ENCODE results near the gene FBXO10.
A peak's percentile ranks its signal among the peaks of the same experiment; 100 is the strongest.

FBXO10 gene

DNA sequence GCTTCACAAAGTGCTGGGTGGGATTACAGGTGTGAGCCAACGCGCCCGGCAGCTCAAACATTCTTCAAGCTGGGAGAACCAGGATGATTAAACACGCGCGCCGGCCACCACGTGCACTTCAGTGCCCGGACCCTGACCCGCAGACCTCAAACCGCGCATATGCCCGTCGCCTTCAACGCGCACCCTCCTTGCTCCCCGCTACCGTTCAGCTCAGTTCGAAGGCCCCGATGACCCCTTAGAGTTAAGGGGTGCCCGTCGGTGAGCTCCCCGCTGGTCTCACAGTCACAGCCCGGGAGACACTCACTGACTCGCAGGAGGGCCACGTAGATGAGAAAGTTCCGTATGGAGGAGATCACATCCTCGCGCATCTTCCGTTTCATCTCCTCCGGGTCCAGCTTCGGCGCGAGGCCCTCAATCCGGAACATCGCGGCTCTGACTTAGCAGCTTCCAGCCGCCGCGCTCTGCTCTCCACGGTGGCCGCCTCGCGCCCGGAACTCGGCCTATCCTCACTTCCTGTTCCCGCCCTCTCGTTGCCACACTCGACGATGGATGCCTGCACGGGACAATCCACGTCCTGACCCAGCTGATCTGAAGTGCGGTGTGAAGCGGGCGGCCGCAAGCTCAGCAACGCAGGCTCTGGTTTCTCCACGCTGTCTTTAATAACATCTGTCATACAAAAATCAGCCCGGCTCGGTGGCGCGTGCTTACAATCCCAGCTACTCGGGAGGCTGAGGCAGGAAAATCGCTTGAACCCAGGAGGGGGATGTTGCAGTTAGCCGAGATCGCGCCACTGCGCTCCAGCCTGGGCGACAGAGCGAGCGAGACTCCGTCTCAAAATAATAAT is 16.1 kb upstream of the FBXO10 start, which contains the start of gene TOMM5:
TSS of gene TOMM5 (minus strand) at position 490 of the 844 bp plus-strand sequence. CDS start at position 425, 65 bp downstream.
- peak; percentile 92 for DNase-seq (ENCODE audit: low read depth)

DNA sequence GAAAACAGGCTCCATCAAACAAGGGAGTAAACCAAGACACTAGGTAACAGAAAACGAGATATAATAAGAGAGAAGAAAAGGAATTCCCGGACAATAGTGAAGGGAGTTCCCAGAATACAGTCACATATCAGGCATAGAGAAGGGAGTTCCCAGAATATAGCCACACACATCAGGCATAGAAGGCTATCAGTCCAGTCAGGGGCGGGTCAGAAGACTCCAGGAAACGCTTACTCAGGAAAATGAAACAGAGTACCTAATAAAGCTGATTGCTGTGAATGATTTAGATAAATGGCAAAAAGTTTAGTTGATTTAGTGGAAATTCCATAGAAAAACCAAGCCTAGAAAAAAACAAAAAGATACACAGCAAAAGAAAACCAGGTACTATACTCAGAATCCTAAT is 11.3 kb upstream of the FBXO10 start:
- DNase-seq (ENCODE audit: low read depth) = no peak

DNA sequence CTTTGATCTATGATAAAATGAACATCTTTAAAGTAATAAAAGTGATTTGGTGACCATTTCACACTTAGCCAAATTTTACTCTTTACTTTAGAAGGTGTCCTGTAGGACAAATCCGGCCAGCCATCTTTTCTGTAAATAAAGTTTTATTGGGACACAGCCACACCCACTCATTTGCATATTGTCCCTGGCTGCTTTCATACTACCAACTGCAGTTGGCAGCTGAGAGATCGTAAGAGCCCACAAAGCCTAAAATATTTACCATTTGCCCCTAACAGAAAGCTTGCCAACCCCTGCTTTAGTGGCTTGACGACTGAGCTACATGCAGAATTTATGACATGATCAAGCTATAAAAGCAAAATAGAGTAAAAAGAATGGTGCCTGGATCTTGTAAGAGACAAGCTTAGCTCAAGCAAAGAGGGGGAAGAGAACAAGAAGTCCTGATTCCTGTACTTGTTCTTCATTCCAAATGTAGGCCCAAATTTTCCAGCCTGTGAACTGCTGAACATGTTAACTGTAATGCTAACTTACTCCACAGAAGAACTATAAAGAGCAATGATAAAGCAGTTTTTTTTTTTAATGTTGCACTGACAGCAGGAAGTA is 7.4 kb upstream of the FBXO10 start:
- no peak for DNase-seq (ENCODE audit: low read depth)

DNA sequence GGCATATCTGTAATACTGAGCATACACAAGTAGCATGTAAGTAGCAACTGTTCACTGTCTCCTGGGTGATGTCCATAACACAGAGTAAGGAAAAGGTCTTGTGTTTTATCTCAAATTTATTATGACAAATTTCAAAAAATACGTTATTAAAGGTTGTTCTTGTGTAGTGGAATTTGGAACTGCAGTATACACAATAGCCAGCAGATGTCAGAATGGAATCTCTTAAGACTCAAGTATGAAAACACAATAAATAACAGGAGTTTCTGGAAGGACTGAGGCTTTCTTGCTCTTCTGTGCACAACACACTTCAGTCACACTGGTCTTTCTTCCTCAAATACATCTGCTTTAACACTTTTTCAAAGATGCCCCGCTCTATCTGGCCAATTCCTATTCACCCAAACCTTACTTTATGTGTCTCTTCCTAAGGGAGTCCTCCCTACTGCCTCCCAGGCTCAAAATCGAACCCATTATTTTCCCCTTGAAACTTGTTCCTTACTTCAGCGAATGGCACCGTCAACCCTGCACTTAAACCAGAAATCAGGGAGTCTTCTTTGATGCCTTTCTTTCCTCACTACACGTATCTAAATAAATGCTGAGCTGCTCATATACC is 6.5 kb upstream of the FBXO10 start:
- peak; percentile 70 for DNase-seq (ENCODE audit: low read depth)

DNA sequence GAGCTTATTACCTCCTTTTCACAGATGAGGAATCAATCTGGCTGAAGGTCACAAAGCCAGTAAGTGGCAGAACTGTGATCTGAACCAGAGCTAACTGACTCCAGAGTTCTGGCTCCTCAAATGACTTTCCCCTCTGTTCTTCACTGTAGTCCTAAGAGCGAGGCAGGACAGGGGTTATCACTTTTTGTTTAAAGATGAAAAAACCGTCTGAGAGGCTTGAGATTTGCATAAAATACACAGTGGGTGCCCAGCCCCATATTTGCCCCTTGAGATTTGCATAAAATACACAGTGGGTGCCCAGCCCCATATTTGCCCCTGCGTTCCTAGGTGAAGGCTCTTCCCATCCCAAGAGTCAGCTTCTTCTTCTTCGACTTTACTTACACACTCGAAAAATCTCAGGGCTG is 667 bp downstream of the FBXO10 start:
- DNase-seq (ENCODE audit: low read depth) = no peak

DNA sequence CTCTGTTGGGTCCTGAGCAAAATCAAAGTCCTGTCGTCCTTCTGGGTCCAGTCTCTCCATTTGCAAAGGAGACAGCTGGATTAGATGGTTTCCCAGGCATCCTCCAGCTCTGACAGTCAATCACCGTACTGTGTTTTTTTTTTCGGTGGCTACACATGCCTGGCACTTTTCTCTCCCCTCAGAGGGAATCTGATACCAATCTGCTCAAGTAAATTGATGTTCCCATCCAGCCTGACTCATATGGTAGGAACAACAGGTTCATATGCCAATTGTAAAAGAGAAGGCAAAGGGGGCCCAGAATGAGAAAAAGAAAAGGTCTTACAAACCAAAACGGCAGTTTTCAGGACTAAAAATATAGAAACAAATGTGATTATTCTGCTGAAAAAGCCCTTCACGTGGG is 1.2 kb downstream of the FBXO10 start:
- DNase-seq (ENCODE audit: low read depth) = peak; percentile 65

DNA sequence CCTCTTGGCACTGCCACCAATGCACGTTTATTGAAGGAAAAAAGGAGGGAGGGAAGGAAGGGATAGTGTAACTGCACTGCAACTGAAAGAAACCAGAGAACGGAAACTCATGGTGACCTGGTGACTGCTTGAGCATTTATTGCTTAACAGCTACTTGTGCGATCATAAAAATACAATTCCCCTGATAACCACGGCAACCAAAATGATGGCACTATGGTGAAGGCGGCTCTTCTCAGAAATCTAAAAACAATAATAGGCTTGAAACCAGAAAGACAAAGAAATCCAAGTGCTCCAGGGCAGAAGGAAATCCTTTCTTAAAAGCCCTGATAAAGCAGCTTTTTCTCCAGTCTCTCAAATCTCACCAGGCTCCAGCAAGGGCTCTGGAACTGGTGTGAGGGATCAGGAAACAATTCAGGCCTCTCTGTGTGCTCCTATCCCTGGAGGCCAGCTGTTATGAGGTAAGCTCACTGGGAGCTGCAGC is 1.9 kb downstream of the FBXO10 start:
- peak; percentile 64 for DNase-seq (ENCODE audit: low read depth)

DNA sequence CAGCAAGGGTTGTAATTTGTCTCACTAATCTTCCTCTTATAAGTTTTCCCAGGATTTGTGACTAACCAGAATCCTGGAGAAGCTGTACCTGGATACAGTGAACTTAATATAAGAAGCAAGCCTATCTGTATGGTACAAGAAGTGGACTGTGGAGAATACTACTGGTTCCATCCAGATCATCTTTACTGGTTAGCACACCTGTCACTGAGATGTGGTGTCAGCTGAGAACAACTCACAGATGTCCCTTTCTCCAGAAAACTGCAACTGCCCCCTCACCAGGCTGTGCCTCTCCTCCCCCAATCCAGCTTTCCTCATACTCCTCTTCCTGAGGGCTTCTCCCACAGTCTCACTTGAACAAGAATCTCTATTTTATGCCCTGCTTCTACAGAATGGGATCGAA is 4.9 kb downstream of the FBXO10 start:
- no peak for DNase-seq (ENCODE audit: low read depth)

DNA sequence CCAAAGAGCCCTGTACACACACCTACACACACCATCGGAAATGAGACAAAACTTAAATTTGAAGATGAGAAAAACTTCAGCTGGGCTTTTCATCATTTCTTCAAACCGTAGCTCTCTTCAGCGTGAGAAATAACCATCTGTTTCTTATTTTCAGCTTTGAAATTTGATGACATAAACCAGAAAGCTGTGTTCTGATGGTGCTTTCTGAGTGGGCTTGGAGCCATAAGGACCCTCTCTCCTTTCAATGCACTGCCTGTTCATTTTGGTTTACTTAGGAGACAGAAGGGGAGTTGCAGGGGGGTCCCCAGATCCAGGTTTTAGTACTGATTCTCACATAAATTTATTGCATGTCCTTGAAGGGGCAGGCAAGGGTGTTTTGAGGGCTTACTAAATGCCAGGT is 9.5 kb downstream of the FBXO10 start:
- DNase-seq (ENCODE audit: low read depth) = no peak

DNA sequence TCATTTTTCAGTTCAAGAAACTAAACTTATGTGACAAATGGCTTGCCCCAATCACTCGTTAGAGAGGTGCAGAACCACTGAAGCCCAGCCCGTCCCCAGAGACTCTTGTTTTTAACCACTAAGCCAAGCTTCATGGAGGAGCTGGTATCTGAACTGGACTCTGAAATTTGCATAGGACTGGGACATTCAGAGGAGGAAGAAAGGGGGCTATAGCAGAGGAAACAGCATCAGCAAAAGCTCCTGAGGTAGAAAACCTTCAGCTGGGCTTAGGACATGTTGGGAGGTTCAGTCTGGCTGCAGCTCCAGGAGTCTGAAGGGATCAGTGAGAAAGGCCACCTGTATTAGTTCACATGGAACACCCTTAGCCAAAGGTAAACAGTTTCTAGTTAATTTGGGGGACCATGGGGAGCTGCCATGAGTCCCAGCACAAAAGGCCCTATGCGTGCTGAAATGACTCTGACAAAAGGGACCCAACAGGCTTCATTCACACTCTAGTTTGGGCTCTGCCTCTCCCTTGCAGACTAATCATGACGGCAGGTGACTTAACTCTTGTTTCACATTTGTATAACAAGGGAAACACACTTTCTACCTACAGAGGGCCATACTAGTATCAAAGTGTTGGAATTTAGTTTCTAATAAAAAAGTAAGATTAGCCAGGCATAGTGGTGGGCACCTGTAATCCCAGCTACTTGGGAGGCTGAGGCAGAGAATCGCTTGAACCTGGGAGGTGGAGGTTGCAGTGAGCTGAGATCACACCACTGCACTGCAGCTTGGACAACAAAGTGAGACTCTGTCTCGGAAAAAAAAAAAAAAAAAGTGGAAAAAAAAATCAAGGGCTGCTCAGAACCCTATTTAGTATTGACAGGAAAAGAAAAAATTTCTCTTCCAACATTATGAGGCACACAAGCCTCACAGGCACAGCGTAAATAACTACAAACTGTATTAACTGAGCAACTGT is 10.2 kb downstream of the FBXO10 start:
- no peak for DNase-seq (ENCODE audit: low read depth)

DNA sequence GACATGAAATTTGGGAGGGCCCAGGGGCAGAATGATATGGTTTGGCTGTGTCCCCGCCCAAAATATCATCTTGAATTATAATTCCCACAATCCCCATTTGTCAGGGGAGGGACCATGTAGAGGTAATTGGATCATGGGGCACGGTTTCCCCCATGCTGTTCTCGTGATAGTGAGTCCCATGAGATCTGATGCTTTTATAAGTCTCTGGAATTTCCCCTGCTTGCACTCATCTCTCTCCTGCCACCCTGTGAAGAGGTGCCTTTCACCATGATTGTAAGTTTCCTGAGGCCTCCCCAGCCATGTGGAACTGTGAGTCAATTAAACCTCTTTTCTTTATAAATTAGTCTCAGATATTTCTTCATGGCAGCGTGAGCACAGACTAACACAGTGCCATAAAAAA is 11.3 kb downstream of the FBXO10 start:
- DNase-seq (ENCODE audit: low read depth) = no peak

DNA sequence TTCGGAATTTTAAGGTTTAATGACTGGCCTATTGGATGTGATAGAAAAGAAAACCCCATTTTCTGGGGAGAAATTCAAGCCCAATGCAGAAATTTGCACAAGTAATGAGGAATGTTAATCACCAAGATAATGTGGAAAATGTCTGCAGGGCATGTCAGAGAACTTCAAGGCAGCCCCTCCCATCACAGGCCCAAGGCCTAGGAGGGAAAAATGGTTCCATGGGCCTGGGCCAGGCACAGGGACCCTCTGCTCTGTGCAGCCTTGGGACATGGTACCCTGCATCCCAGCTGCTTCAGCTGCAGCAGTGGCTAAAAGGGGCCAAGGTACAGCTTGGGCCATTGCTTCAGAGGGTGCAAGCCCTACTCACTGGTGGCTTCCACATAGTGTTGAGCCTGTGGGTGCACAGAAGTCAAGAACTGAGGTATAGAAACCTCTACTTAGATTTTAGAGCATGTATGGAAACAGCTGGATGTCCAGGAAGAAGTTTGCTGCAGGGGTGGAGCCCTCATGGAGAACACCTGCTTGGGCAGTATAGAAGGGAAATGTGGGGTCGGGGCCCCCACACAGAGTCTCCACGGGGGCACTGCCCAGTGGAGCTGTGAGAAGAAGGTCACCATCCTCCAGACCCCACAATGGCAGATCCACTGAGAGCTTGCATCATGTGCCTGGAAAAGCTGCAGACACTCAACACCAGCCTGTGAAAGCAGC is 12.2 kb downstream of the FBXO10 start:
- DNase-seq (ENCODE audit: low read depth) = no peak

DNA sequence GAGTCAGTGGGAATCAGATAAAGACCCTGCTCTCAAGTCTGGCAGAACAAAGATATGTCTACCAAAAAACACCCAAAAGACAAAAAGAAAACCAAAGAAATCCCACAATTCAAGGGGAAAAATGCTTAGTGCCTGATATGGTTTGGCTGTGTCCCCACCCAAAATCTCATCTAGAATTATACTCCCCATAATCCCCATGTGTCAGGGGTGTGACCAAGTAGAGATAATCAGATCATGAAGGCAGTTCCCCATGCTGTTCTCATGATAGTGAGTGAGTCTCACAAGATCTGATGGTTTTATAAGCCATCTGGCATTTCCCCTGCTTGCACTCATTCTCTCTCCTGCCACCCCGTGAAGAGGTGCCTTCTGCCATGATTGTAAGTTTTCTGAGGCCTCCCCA is 13.4 kb downstream of the FBXO10 start:
- DNase-seq (ENCODE audit: low read depth) = no peak

DNA sequence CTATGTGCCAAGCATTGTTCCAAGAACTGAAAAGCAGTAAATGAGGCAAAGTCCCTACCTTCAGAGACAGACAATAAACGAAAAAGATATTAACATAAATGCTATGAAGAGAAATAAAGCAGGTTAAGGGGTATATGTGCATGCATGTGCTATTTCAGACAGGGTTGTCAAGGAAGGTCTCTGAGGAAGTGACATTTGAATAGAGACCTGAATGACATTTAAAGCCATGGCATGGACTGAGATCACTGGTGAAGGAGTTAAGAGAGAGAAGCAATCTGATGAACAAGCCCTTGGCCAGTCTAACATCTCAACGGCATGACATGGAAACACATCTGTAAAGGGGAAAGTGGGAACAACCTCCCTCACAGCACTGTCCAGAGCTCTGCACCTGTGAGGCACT is 14.5 kb downstream of the FBXO10 start:
- no peak for DNase-seq (ENCODE audit: low read depth)

DNA sequence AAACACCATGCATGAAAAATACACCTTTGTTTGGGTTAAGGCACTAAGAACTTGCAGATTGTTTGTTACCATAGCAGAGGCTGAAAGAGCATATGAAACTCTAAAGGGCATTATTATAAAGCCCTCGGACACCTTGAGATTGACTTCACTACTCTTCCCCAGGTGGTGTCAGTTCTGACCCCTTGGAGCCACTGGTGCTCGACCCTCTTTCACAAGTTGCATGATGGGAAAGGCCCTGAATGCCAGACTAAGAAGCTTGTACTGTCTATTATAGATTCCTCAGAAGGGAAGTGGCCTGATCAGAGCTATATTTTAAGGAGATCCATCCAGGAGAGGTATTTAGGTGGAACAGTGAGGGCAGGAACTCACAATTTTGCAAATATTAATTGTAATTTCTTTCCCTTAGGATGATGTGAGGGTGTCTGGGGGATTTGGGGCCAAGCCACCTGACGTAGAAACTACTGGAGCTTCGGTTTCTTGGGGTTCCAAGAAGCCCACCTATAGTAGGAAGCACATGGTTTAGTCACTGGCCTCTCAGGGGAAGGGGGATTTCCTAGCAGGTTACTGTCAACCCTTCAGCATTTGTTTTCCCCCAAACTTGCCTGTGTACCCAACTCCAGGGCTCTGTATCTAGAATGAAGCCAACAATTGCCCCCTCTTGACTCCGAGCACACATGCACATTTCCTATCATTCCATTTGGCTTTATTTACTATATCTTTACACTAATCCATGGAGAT is 16.2 kb downstream of the FBXO10 start:
- DNase-seq (ENCODE audit: low read depth) = no peak

DNA sequence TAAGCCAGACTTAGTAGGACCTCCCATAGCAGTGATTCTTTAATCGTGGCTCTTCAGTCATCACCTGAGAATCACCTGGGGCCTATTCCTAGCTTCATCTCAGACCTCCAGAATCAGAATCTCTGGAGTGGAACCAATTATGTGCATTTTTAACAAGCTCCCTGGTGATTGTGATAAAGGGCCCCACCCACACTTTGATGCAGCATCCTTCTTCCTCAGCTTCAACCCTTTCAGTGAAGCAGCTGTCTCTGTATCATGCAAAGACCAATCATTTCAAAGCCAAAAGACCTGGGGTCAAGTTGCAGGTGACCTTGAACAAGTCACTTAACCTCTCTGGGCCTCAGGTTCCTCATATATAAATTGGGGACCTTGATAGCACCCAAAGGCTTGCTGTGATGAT is 17.1 kb downstream of the FBXO10 start:
- DNase-seq (ENCODE audit: low read depth) = no peak

DNA sequence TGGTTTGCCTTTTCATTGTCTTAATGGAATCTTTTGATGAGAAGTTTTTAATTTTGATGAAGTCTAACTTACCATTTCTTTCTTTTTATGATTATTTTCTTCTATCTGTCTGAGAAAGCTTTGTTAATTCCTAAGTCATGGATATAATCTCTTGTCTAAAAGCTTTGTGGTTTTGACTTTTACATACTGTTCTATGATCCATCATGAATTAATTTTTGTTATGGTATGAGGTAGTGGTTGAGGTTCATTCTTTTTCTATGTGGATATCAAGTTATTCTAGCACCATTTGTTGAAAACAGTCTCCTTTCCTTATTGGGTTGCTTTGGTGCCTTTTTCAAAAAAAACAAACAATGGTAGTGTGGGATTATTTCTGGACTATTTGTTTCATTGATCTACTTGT is 20.4 kb downstream of the FBXO10 start:
- DNase-seq (ENCODE audit: low read depth) = peak; percentile 41

DNA sequence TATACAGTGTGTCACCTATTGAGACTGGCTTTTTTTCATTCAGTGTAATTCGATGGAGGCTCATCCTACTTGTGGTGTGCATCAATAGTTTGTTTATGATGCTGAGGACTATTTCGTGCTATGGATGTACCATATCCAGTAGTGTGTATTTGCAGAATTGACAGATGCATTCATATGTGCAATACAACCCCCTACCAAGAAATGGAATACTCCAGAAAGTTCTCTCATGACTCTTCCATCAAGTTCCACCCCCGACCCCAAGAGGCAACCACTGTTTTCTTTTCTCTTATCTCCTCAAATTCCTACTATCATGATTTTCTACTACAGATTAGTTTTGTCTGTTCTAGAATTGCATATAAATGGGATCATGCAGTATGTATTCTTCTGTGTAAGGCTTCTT is 21.9 kb downstream of the FBXO10 start:
- no peak for DNase-seq (ENCODE audit: low read depth)

DNA sequence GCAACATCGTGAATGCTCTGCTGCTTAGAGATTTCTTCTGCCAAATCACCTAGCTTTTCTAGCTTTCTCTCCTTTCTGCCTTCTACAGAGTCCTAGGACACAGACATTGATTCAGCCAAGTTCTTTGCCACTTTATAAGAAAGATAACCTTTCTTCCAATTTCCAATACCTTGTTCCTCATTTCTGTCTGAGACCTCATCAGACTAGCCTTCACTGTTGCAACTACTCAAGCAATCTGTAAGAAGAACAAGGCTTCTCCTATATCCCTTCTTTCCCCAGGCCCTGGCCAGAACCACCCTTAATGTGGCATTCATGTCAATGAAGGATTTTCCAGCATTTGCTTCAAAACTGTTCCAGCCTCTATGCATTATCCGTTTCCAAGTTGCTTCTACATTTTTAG is 24.3 kb downstream of the FBXO10 start:
- no peak for DNase-seq (ENCODE audit: low read depth)

DNA sequence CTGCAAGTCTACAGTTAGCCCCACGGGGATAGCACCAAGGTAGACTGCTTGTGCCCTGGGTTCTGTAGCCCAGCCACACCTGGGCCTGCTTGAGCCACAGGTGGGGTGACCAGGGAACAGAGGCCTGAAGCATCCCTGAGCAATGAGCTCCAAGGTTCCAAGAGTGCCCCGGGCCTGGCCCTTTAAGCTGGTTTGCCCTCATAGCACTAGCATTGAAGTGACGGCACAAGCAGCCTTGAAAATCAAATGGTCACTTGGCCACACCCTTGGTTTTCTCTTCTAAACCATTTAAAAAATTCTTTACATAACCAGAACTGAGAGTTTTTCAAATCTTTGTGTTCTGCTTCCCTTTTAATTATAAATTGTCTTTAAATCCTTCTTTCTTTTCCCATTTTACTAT is 24.7 kb downstream of the FBXO10 start:
- no peak for DNase-seq (ENCODE audit: low read depth)

DNA sequence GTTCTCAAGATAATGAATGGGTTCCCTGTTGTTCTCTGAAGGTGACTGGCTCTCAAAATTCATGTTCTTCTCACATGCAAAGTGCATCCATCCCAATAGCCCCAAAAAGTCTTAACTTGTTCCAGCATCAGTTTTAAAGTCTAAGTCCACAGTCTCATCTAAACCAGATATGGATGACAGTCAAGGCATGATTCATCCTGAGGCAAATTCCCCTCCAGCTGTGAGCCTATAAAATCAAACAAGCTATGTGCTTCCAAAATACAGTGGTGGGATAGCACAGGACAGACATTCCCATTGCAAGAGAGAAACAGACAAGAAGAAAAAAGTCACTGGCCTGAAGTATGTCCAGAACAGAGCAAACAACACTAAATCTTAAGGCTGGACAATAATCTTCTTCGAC is 25.4 kb downstream of the FBXO10 start:
- no peak for DNase-seq (ENCODE audit: low read depth)
